Activated T-helper 17 cell treated with anti-CD3 and anti-CD28 coated beads, Interleukin-2, amount 50 U/mL, for 72 hours (primary cell): ENCODE data around the gene HECW1. TPM values are rescaled to one million over a fixed set of nuclear protein-coding genes. Genes with fewer than 3 reads are reported as not detected.
A peak's percentile ranks its signal among the peaks of the same experiment; 100 is the strongest.

Source experiments
- ATAC-seq: fragments of 150-1000 bp; cut with Tn5 transposase; replicated peaks from 2 replicates; pipeline ENCODE4 v1.10.0; 2021; ENCODE audit warnings: mild to moderate bottlenecking, moderate library complexity
- H3K27ac Mint-ChIP-seq: one replicate; pipeline ENCODE4 v1.8.0; 2022; ENCODE audit warnings: mixed read lengths
- H3K27me3 Mint-ChIP-seq: one replicate; pipeline ENCODE4 v1.8.0; 2022; ENCODE audit warnings: mixed read lengths
- H3K36me3 Mint-ChIP-seq: one replicate; pipeline ENCODE4 v1.8.0; 2022; ENCODE audit warnings: low read depth, mild to moderate bottlenecking, mixed read lengths
- H3K4me1 Mint-ChIP-seq: one replicate; pipeline ENCODE4 v1.8.0; 2022; ENCODE audit warnings: mixed read lengths
- H3K4me3 Mint-ChIP-seq: one replicate; pipeline ENCODE4 v1.8.0; 2022; ENCODE audit warnings: mild to moderate bottlenecking, mixed read lengths
- H3K9me3 Mint-ChIP-seq: one replicate; pipeline ENCODE4 v1.8.0; 2022; ENCODE audit warnings: mixed read lengths
- total RNA-seq, 2 donors: library from RNA; stranded (reverse); gene quantifications; one replicate each; pipeline ENCODE4 v1.2.3, GENCODE V29; 2022

The HECW1 gene
- total RNA-seq, 2 donors from 2014 or later: not detected

DNA sequence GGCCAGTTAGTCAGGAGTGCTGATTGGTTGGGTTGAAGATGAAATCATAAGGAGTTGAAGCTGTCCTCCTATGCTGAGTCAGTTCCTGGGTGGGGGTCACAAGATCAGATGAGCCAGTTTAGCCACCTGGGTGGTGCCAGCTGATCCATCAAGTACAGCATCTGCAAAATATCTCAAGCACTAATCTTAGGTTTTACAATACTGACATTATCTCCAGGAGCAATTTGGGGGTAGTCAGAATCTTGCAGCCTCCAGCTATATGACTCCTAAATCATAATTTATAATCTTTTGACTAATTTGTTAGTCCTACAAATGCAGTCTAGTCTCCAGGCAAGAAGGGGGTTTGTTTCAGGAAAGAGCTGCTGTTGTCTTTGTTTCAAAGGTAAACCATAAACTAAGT is 286.4 kb downstream of the HECW1 start:
- Mint-ChIP-seq H3K9me3 (no peaks in the 10 kb centered on the region), H3K36me3 (no peaks in the 10 kb centered on the region), H3K4me1 (no peaks in the 10 kb centered on the region), H3K27ac (no peak overlapping the region), H3K27me3 (peaks cover 44% of the 10 kb centered on the region), H3K4me3 (no peak overlapping the region)
- ATAC-seq: no peak

DNA sequence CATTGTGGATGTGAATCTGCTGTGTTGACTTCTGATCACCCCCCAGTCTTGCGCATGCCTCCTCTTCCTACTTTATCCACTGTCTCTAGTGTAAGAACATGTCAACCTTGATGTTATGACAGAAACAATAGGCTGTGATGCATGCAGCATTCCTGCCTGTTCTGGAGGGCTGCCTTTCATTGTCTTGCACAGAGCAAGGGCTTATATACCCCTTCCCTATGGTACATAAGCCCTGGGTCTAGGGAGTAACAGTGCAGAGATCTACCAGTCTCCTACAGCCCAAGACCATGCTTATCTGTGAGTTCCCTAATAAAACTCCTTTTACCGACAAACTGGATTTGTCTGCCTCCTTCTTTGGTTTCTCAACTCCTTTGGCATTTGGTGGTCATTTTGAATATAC is 293.5 kb downstream of the HECW1 start:
- H3K27ac Mint-ChIP-seq: no peak overlapping the region
- H3K4me3 Mint-ChIP-seq: no peak overlapping the region
- no peaks in the 10 kb centered on the region for H3K4me1 Mint-ChIP-seq
- no peaks in the 10 kb centered on the region for H3K36me3 Mint-ChIP-seq
- ATAC-seq: no peak
- peaks cover 19% of the 10 kb centered on the region for H3K27me3 Mint-ChIP-seq
- H3K9me3 Mint-ChIP-seq: no peaks in the 10 kb centered on the region

GRCh38 chr7:43406961-43407360 is 294.5 kb downstream of the HECW1 start:
- ATAC-seq: no peak
- peaks cover 11% of the 10 kb centered on the region for H3K27me3 Mint-ChIP-seq
- H3K4me1 Mint-ChIP-seq: no peaks in the 10 kb centered on the region
- H3K4me3 Mint-ChIP-seq: no peak overlapping the region
- no peak overlapping the region for H3K27ac Mint-ChIP-seq
- H3K9me3 Mint-ChIP-seq: no peaks in the 10 kb centered on the region
- no peaks in the 10 kb centered on the region for H3K36me3 Mint-ChIP-seq

GRCh38 chr7:43408981-43409380 is 296.5 kb downstream of the HECW1 start:
- no peak for ATAC-seq
- Mint-ChIP-seq H3K4me3 (no peak overlapping the region), H3K36me3 (no peaks in the 10 kb centered on the region), H3K9me3 (no peaks in the 10 kb centered on the region), H3K4me1 (no peaks in the 10 kb centered on the region), H3K27me3 (peaks cover 4% of the 10 kb centered on the region), H3K27ac (no peak overlapping the region)

DNA sequence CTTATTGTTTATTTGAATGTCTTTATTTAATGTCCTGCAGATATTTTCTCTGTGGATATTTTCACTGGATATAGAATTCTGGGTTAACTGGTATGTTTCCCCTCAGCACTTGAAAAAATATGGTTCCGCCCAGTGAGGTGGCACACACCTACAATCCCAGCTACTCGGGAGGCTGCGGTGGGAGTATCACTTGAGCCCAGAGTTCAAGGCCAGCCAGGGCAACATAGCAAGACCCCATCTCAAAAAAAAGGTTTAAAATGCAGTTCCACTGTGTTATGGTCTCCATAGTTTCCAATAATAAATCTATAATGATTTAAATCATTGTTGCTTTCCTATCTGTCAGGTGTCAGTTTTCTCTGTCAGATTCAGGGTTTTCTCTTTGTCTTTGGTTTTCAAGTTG is 305.0 kb downstream of the HECW1 start:
- H3K27ac Mint-ChIP-seq: no peak overlapping the region
- no peak overlapping the region for H3K4me3 Mint-ChIP-seq
- H3K36me3 Mint-ChIP-seq: no peaks in the 10 kb centered on the region
- H3K27me3 Mint-ChIP-seq: peaks cover 16% of the 10 kb centered on the region
- H3K4me1 Mint-ChIP-seq: no peaks in the 10 kb centered on the region
- no peak for ATAC-seq
- no peaks in the 10 kb centered on the region for H3K9me3 Mint-ChIP-seq

DNA sequence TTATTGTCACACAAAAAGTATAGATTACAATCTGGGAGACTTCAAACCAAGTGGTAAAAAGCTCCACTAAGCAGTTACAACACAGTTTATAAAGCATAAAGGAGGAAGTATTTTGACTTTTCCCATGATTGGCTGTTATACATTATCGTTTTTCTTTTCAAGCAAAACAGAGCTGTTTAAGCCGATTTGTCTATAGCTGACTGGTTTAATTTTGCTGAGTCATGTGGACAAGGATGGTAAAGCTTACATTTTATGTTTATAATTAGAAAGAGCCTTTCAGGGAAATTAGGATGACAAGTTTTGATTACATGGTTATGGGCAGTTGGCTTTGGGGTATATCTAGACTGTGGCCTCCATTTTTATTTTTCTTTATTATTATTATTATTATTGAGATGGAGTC is 318.0 kb downstream of the HECW1 start:
- no peaks in the 10 kb centered on the region for H3K4me1 Mint-ChIP-seq
- H3K36me3 Mint-ChIP-seq: no peaks in the 10 kb centered on the region

DNA sequence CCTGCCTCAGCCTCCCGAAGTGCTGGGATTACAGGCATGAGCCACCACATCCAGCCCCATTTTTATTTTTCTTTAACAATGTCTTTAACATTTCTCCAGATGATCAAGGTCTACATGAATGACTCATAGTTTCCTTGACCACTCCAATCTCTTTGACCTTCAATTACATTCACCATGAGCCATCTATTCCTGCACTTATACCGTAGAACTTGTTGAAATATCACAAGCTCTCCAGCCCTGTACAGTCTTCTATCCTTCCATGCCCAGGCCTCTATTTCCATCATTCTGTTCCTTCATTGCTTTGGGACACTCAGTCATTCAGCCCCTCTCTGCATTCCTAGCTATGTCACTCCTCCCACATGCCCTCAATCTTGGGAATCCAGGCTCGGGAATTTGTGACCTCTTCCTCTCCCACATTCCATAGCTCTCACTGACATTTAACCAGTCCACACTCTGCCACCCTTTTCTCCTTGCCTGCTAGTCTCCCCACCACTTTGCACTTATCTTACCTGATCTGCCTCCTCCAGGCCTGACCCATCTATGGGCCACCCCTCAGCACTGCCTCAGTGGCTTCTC is 318.7 kb downstream of the HECW1 start:
- Mint-ChIP-seq H3K4me1 (no peaks in the 10 kb centered on the region), H3K9me3 (no peaks in the 10 kb centered on the region), H3K27me3 (peaks cover 6% of the 10 kb centered on the region), H3K36me3 (no peaks in the 10 kb centered on the region), H3K27ac (no peak overlapping the region), H3K4me3 (no peak overlapping the region)
- ATAC-seq: no peak

More for the DNA sequence above, 318.0 kb downstream of the HECW1 start:
- no peak overlapping the region for H3K27ac Mint-ChIP-seq
- no peak overlapping the region for H3K4me3 Mint-ChIP-seq
- ATAC-seq: no peak
- peaks cover 6% of the 10 kb centered on the region for H3K27me3 Mint-ChIP-seq
- no peaks in the 10 kb centered on the region for H3K9me3 Mint-ChIP-seq

- Mint-ChIP-seq H3K27me3 (peaks cover 6% of the 10 kb centered on the region), H3K4me1 (no peaks in the 10 kb centered on the region), H3K4me3 (no peak overlapping the region), H3K9me3 (no peaks in the 10 kb centered on the region), H3K27ac (no peak overlapping the region), H3K36me3 (no peaks in the 10 kb centered on the region)
- no peak for ATAC-seq
Observed at GRCh38 chr7:43433639-43434038, 321.2 kb downstream of the HECW1 start.

DNA sequence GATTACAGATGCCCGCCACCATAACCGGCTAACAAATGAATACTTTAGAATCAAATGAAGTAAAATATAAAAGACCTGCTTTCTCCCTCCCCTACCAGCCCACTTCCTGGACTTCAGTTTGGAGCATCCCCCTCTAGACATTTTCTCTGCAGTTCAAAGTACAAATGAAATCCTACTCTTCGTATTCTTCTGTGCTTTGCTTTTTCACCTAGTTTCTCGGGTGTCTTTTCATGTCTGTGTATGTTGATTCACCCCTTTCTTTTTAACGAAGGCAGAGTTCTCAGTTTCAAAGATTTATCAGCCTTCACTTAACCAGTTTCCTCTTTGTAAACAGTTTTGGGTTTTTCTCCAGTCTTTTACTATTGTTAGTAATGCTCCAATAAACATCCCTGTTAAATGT is 324.6 kb downstream of the HECW1 start:
- Mint-ChIP-seq H3K36me3 (no peaks in the 10 kb centered on the region), H3K4me1 (no peaks in the 10 kb centered on the region), H3K9me3 (no peaks in the 10 kb centered on the region), H3K27me3 (no peaks in the 10 kb centered on the region), H3K4me3 (no peak overlapping the region), H3K27ac (no peak overlapping the region)
- ATAC-seq: no peak

GRCh38 chr7:43438897-43439479 is 326.5 kb downstream of the HECW1 start:
- no peaks in the 10 kb centered on the region for H3K27me3 Mint-ChIP-seq
- H3K27ac Mint-ChIP-seq: no peak overlapping the region
- no peaks in the 10 kb centered on the region for H3K4me1 Mint-ChIP-seq
- H3K4me3 Mint-ChIP-seq: no peak overlapping the region
- ATAC-seq: no peak
- H3K36me3 Mint-ChIP-seq: no peaks in the 10 kb centered on the region
- no peaks in the 10 kb centered on the region for H3K9me3 Mint-ChIP-seq

DNA sequence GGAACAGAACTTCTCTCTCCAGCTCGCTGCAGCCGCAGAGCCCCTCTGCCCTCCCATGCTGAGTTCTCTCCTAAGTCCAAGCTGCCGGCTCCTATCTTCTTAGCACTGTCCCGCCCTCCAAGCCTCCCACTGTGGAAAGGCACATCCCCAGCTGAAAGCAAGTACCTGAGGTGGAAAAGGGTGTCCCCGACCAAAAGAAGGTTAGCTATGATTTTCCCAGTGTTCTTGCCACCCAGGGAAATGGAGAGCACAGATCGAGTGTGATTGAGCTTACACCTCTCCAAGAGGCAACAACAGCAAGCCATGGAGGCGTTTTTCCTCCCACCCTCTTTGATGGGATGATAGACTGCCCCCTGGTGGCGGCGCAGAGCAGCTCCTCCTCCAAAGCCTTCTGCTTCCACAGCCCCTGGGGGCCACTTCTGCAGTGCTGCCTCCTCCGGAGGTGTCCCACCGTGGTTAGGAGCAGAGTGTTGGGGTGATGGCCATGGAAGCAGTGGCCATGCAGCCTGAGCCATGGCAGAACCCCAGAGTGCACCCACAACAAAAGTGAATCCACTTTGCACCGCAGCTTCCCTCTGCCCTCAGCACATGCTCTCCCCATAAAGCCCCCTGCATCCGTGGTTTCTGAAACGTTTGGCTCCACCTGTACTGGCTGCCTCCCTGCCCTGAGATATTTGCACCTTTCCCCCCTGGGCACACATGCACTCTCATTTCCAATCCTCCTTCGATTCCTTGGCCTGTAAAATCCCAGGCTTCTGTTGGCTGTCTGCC is 327.4 kb downstream of the HECW1 start:
- peak; percentile 57 for ATAC-seq
- no peaks in the 10 kb centered on the region for H3K9me3 Mint-ChIP-seq
- H3K4me3 Mint-ChIP-seq: no peak overlapping the region

GRCh38 chr7:43441231-43442130 is 329.0 kb downstream of the HECW1 start:
- H3K4me3 Mint-ChIP-seq: no peak overlapping the region
- H3K27ac Mint-ChIP-seq: no peak overlapping the region
- H3K9me3 Mint-ChIP-seq: no peaks in the 10 kb centered on the region
- no peaks in the 10 kb centered on the region for H3K27me3 Mint-ChIP-seq
- H3K4me1 Mint-ChIP-seq: no peaks in the 10 kb centered on the region
- no peaks in the 10 kb centered on the region for H3K36me3 Mint-ChIP-seq
- ATAC-seq: no peak

More for the DNA sequence above, 327.4 kb downstream of the HECW1 start:
- no peaks in the 10 kb centered on the region for H3K4me1 Mint-ChIP-seq
- H3K27ac Mint-ChIP-seq: no peak overlapping the region
- no peaks in the 10 kb centered on the region for H3K36me3 Mint-ChIP-seq
- H3K27me3 Mint-ChIP-seq: no peaks in the 10 kb centered on the region

DNA sequence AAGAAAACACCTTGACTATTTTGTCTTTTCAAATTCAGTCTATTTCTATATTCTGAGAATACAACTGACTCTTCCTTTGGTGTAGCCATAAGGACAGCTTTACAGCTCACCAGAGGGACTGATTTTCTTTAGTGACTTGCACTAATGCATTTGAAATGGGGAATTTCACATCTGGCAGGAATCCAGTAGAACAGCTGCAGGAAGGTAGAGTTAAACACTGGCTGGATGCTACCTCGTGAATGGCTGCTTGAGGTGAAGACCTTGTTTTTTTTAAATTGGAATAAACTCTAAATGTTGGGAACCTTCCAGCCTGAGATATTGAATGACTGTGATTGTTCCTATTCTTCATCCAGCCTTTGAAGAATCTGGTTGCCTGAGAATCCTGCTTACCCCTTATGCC is 330.9 kb downstream of the HECW1 start:
- ATAC-seq: no peak
- no peaks in the 10 kb centered on the region for H3K27me3 Mint-ChIP-seq
- no peak overlapping the region for H3K27ac Mint-ChIP-seq
- no peaks in the 10 kb centered on the region for H3K9me3 Mint-ChIP-seq
- H3K4me3 Mint-ChIP-seq: no peak overlapping the region
- H3K36me3 Mint-ChIP-seq: no peaks in the 10 kb centered on the region
- H3K4me1 Mint-ChIP-seq: no peaks in the 10 kb centered on the region

GRCh38 chr7:43444711-43445578 is 332.5 kb downstream of the HECW1 start:
- ATAC-seq: no peak
- no peaks in the 10 kb centered on the region for H3K36me3 Mint-ChIP-seq
- H3K9me3 Mint-ChIP-seq: no peaks in the 10 kb centered on the region
- H3K27me3 Mint-ChIP-seq: no peaks in the 10 kb centered on the region
- H3K4me3 Mint-ChIP-seq: no peak overlapping the region
- no peaks in the 10 kb centered on the region for H3K4me1 Mint-ChIP-seq
- no peak overlapping the region for H3K27ac Mint-ChIP-seq
